HUDEP-2 (cell line): ENCODE data around the gene FOXN3.

Experiments
- DNase-seq, 76 experiments: peaks; one replicate each; lab custom pipeline; 2025; ENCODE audit not compliant: unreplicated experiment in 76 of 76; lab: John Stamatoyannopoulos, UW

The FOXN3 gene, protein sequence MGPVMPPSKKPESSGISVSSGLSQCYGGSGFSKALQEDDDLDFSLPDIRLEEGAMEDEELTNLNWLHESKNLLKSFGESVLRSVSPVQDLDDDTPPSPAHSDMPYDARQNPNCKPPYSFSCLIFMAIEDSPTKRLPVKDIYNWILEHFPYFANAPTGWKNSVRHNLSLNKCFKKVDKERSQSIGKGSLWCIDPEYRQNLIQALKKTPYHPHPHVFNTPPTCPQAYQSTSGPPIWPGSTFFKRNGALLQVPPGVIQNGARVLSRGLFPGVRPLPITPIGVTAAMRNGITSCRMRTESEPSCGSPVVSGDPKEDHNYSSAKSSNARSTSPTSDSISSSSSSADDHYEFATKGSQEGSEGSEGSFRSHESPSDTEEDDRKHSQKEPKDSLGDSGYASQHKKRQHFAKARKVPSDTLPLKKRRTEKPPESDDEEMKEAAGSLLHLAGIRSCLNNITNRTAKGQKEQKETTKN

DNA sequence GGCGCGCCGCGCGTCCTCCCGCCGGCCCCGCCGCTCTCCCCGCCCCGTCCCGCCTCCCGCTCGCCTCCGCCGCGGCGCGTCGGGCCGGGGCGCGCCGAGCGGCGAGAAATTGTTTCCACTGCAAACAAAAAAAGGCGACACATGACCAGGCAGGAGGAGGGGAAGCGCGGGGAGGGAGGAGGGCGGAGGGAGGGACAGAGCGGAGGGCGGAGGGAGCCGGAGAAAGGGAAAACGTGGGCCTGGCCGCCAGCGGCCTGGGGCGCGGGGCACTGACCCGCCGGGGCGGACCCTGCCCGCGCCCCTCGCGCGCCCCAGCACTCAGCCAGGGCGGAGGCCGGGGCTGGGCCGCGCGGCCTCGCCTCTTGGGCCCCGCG lies at the start of gene FOXN3:
FOXN3 (minus strand) TSS at position 143 of the 374 bp plus-strand sequence. CDS start 4,757 bp downstream, outside the sequence.
- DNase-seq, result peak in 74 of 76 experiments; percentile 12 to 89 (median 76)

- DNase-seq, result no peak
Measured at GRCh38 chr14:89466484-89466883, 49.5 kb upstream of the FOXN3 start.

- DNase-seq, result no peak
Measured at GRCh38 chr14:89465876-89466275, 48.8 kb upstream of the FOXN3 start.

DNA sequence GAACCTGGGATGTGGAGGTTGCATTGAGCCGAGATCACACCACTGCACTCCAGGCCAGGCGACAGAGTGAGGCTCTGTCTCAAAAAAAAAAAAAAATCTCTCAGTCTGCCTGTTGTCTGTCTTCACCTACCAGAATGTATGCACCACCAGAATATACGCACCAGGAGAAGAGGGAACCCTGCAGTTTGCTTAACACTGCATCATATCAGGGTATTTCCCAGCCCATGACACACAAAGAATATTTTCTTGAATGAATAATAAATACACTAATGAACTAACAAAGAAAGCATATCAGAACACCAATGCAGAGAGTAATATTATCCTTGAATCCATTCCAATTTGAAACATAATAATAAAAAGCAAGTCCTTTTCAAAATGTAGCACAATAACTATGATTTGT lies 44.2 kb upstream of the FOXN3 start:
- DNase-seq, result no peak

DNA sequence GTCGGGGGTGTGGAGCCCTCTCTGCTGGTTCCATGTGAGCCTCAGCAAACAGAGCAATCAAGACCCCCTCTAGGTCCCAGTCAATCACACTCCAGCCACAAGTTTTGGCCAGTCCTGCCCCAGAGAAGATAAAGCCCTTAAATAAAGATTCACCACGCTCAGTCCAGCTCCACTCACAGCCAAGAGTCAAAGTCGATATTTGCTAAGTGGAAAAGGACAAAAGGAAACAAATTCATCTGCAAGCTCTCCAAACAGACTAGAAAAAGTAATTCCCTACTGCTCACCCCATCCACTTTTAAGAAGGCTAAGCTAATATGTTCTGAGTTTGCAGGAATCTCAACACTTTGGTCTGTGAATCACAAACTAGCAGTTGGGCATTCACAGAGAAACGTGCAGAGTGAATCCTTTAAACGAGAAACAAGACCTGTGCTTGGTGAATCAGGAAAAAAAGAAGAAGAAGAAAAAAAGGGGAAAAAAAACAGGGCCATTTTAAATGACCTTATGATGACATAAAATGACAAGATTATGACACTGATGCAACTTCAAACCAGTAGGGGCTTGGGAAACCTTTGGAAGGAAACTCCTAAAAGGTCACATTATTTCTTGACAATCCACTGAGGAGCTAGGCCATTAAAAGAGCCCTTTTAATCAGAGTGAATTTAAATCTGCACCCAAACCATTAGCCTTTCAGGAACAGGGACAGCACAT lies 41.8 kb upstream of the FOXN3 start:
- DNase-seq, result no peak

DNA sequence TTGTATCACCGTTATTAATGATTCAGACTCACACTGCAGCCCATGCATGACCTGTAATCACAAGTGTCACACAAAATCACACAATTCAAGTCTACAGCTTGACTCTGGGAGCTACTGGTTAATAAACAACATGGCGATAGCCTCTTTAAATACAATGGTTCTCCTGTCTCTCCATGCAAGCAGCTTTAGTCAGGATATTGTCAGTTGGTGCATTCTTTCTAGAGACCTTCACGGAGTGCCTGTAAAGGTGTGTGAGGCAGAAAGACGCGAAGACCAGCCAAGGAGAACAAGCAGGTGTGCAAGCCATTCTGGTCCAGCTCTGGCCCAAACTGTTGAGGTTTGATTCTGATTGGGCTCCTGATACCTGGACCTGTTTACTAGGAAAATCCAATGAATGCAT lies 40.0 kb upstream of the FOXN3 start:
- DNase-seq, result no peak

DNA sequence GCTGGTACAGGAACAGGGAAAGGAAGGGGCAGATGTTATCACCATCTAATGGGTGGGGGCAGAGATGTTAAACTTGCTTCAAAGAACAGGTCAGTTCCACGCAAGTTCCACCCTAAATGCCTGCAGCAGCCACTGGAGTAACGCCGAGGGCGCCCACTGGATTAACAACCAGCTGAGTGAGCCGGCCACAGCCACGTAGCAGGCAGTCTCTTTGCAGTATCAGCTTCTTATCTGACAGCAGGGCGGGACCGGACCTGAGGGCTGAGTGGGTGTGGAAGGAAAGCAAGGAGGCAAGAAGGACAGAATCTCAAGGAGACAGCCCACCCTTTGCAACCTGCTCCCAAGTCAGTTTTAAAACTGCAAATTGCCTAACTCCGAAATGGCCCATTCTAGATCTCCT lies 38.4 kb upstream of the FOXN3 start:
- DNase-seq, result peak in 56 of 76 experiments; percentile 2 to 61 (median 31)

DNA sequence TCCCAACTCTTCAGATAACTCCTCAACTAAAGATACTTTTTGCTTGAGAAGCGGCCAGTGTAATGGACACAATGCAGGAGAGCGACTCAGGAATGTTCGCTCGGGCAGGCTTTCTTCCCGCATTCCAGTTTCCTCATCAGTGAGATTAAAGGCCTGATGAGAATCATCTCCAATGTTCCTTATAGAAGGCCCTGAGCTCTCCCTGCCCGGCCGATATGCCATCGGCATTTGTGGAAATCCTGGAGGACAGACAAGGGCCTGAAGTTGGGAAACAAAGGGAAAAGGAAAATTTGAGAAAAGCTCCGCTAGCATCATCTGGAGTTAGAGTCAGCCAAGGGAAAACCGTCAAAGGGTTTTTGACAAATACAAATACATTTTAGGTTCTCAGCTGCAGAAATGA lies 38.0 kb upstream of the FOXN3 start:
- no peak for DNase-seq

DNA sequence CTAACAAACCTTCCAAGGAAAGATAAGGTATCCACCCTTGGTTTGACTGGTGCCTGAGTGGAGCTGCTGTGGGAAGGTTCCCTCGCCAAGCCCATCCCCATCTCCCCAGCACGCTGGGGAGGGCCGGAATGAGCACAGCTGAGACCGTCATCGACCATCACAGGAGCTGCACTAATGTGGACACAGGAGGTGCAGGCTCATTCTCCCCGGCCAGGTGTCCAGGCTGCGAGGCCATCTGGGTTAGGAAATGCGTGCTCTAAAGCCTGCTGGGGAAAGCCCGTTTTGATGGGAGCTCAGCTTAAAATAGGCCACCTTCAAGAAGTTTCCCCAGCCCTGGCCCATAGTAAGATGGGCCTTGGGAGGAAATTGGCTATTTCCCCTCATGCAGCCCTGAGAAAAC lies 35.2 kb upstream of the FOXN3 start:
- DNase-seq, result no peak

DNA sequence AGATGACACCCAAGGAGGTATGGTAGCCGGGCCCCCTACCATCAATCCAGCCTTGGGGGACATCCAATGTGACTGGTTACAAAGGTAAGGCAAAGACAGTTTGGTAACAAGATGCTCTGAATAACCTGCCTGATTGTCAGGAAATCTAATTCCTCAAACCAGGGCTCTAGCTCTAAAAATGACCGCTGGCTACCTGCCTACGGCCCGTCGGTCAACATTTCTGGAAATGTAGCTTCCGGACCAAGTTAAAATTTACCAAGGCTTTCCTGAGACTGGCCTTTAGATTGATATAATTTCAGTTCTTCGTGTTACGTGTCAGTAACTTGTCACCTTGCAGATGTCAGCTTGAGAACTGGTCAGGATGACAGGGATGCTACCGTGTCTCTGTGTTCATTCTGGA lies 34.2 kb upstream of the FOXN3 start:
- no peak for DNase-seq

DNA sequence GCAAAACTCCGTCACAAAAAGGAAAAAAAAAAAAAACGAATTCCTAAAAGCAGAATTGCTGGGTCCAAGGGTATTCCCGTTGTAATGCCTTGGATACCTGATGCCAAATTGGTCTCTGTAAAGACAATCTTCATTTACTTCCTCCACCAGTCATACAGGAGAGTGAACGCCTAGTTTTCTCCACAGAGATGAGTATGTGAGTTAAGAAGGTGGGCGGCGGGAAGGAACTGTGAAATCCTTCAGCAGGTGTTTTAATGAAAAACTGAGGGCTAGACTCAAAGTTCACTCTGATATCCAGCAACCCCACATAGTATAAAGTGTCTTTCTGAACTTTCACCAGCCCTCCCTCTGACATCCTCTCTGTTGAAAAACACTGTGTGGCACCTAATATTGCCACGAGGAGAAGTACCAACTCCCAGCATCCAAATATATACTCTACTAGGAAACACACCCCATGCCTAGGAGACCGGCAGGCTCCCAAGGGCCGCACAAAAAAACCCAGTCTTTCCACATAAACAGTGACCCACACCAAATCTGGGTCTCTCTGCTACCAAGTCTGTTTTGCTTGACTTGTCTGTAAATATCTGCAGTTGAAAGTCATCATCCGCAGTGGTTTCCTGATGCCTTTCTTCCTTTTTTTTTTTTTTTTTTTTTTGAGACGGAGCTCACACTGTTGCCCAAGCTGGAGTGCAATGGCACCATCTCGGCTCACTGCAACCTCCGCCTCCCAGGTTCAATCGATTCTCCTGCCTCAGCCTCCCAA lies 30.3 kb upstream of the FOXN3 start:
- no peak for DNase-seq

DNA sequence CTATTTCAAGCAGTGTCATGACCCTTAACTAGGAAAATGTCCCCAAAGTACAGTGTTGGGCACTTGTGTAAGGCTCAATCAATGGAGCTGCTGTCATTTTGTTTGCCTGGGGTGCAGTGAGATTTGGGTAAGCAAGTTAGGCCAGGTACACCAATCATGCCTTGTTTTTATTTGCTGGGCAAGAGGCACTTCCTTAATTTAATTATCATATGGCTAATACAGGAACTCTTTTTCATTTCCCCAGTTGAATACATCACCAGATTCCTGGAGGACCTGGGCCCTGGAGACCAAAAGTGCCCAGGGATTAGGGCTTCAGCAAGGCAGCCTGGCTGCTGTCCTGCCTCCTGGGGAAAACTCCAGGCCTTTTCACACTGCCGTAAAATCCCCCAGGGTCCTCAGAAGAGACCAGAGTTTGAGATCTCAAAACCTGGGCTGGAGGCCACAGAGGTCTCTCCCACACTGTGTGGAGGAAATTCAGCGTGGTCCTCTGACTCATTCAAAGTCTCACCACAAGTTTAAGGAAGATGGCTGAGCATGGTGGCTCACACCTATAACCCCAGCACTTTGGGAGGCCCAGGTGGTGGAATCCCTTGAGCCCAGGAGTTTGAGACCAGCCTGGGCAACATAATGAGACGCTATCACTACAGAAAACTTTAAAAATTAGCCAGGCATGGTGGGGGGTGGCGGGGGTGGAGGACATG lies 28.4 kb upstream of the FOXN3 start:
- DNase-seq, result no peak

DNA sequence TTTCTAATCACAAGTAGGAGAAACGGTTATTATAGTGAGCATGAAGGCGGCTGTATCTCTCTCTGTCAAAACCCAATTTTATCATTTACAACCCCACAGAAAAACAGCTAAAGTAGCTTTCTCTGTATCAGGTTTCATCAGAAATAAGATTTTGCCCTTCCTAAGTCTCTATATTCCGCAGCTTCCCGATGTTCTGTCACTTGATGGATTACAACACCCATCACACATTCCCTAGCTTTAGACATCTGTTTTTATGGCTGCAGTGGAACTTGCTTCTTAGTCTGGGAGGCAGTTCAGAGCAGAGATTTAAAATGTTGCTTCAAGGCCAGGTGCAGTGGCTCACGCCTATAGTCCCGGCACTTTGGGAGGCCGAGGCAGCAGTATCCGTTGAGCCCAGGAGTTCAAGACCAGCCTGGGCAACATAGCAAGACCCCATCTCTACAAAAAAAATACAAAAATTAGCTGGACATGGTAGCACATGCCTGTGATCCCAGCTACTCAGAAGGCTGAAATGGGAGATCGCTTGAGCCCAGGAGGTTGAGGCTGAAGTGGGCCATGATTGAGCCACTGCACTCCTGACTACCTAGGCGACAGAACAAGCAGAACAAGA lies 27.6 kb upstream of the FOXN3 start:
- no peak for DNase-seq

DNA sequence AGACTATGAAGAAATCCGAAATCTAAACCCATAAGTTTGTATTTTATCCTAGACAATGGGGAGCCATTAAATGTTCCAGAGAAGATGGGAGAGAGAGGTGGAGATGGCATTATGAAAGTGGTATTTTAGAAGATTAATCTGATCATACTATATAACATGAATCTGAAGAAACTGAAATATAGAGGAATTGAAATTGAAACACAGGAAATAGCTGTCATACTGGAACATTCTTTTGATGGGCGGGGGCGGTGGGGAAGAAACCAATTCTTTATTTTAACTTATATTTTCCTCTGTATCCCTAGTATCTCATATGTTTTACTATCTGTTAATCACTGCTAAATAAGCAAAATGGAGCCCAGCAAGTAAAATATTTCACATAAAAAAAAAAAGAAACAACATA lies 27.0 kb upstream of the FOXN3 start:
- DNase-seq, result no peak

DNA sequence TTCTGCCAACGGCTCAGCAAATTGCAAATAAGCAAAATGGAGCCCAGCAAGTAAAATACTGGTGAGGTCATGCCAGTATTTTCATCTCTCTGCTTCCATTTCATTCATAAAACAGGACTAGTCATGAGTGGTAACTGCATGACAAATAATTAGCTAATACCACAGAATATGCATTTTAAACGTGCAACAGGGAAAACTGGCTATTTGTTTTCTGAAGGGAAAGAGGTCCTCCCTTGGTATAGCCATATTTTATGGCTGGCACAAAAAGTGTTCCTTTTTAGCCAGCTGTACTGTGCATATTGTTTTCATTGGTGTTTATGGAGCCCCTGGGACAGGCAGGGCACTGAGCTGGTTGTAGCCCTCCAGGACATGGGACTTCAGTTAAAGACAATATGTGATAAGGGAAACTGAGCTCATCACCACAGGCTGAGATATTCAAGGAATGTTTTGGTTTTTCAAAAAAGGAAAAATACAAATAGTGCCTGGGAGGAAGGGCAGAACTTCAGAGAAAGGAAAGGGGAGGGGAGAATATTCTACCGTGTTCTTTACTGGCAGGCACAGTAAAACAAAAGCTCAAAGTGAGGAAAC lies 26.1 kb upstream of the FOXN3 start:
- DNase-seq, result no peak

GRCh38 chr14:89442280-89442679 lies 25.2 kb upstream of the FOXN3 start:
- no peak for DNase-seq

- DNase-seq, result peak in 54 of 76 experiments; percentile 4 to 60 (median 32)
Measured at GRCh38 chr14:89440986-89441909, 24.2 kb upstream of the FOXN3 start.

- no peak for DNase-seq
Measured at GRCh38 chr14:89435892-89436656, 19.0 kb upstream of the FOXN3 start.
